Fibroblast of mammary gland (primary cell): ENCODE measurements around the gene EML2.

Experiments
- DNase-seq: peaks from one replicate; pipeline ENCODE4 v3.0.0-alpha.2; 2010; ENCODE audit warnings: low read depth
- H3K4me3 ChIP-seq: 2 replicates; pipeline ENCODE4 v1.5.1; 2011; ENCODE audit warnings: low read depth, mild to moderate bottlenecking, low read length, moderate library complexity; ENCODE audit not compliant: control insufficient read depth
- CTCF ChIP-seq: conservative IDR thresholded peaks from 2 replicates; pipeline ENCODE4 v1.5.1; 2011; ENCODE audit warnings: low read depth, low read length, inconsistent platforms; ENCODE audit not compliant: control insufficient read depth, insufficient read depth

EML2 gene

GRCh38 chr19:45597425-45598111, 41.6 kb downstream of the EML2 start:
- no peak for DNase-seq
- no peak overlapping the region for H3K4me3 ChIP-seq
- no peak for TF ChIP-seq CTCF

- DNase-seq: peak; percentile 71
- TF ChIP-seq CTCF: no peak
These were observed 43.4 kb downstream of the EML2 start for GRCh38 chr19:45595814-45596213.

GRCh38 chr19:45593520-45593919, 45.7 kb downstream of the EML2 start:
- TF ChIP-seq CTCF: no peak
- H3K4me3 ChIP-seq: no peak overlapping the region
- no peak for DNase-seq

More at GRCh38 chr19:45595814-45596213, 43.4 kb downstream of the EML2 start:
- no peak overlapping the region for H3K4me3 ChIP-seq

GRCh38 chr19:45592366-45592765, 46.8 kb downstream of the EML2 start:
- no peak overlapping the region for H3K4me3 ChIP-seq
- DNase-seq: no peak
- no peak for TF ChIP-seq CTCF

GRCh38 chr19:45591638-45592005, 47.6 kb downstream of the EML2 start:
- DNase-seq: no peak
- H3K4me3 ChIP-seq: no peak overlapping the region
- no peak for TF ChIP-seq CTCF

GRCh38 chr19:45591004-45591637, 48.1 kb downstream of the EML2 start:
- H3K4me3 ChIP-seq: no peak overlapping the region
- peak; percentile 32 for TF ChIP-seq CTCF
- peak; percentile 39 for DNase-seq
